Activated CD8-positive, alpha-beta T cell treated with anti-CD3 and anti-CD28 coated beads for 36 hours (primary cell): Measurements from ENCODE around the gene CD4. TPM values are rescaled to one million over a fixed set of nuclear protein-coding genes. Genes with fewer than 3 reads are reported as not detected.

Experiments
- ATAC-seq: fragments of 200-7000 bp; cut with Tn5 transposase; one replicate; pipeline ENCODE4 v1.10.0; 2021; ENCODE audit warnings: mild to moderate bottlenecking, moderate library complexity
- CTCF ChIA-PET: fragments of 350-600 bp; sonication (Branson Sonifier 250); formaldehyde crosslinking; loops from one replicate; lab custom pipeline; 2021; ENCODE audit warnings: antibody characterized with exemption; lab: Charles Lee
- POLR2A ChIA-PET: fragments of 350-600 bp; sonication (Branson Sonifier 250); formaldehyde crosslinking; loops from one replicate; lab custom pipeline; 2021; ENCODE audit warnings: antibody characterized with exemption; lab: Charles Lee
- DNase-seq: peaks from one replicate; pipeline ENCODE4 v3.0.0-alpha.2; 2020
- H3K27ac Mint-ChIP-seq: one replicate; pipeline ENCODE4 v1.8.0; 2021; ENCODE audit warnings: mild to moderate bottlenecking, mixed read lengths
- H3K27me3 Mint-ChIP-seq: one replicate; pipeline ENCODE4 v1.8.0; 2021; ENCODE audit warnings: mixed read lengths
- H3K36me3 Mint-ChIP-seq: one replicate; pipeline ENCODE4 v1.8.0; 2021; ENCODE audit warnings: low read depth, mixed read lengths
- H3K4me1 Mint-ChIP-seq: one replicate; pipeline ENCODE4 v1.8.0; 2021; ENCODE audit warnings: low read depth, mixed read lengths
- H3K4me3 Mint-ChIP-seq: one replicate; pipeline ENCODE4 v1.8.0; 2021; ENCODE audit warnings: mild to moderate bottlenecking, moderate library complexity, mixed read lengths
- H3K9me3 Mint-ChIP-seq: one replicate; pipeline ENCODE4 v1.8.0; 2021; ENCODE audit warnings: mixed read lengths
- CTCF ChIP-seq: fragments of 200-600 bp; IDR thresholded peaks from one replicate; pipeline ENCODE4 v1.8.0; 2022; ENCODE audit warnings: antibody characterized with exemption, mild to moderate bottlenecking
- intact Hi-C: fragments of 100-400 bp; cut with micrococcal nuclease; formaldehyde crosslinking; loops from one replicate; pipeline ENCODE4 v1.10.0; 2022
- total RNA-seq, 2 experiments: library from RNA; stranded (reverse); gene quantifications; one replicate each; pipeline ENCODE4 v1.2.3, GENCODE V29; 2021

The CD4 gene
- total RNA-seq, 2 experiments from 2014 or later, result 11.1 to 14.1 TPM

- H3K4me3 Mint-ChIP-seq, result peak overlapping the region; percentile 31
Measured at GRCh38 chr12:6783828-6784227, 5.5 kb upstream of the CD4 start.

GRCh38 chr12:6784296-6784695 lies 5.0 kb upstream of the CD4 start:
- ChIA-PET POLR2A (interaction anchor here (1.1 kb wide), 1 partner anchor 18 kb away, joined by 3 read pairs; no protein-coding TSS in a partner anchor), CTCF (interaction anchor here (1.0 to 10.0 kb wide), 5 partner anchors 9 to 87 kb away, joined by 3 to 117 read pairs (median 4); partner anchors contain the start of genes MLF2 and PTMS)
- Mint-ChIP-seq H3K4me3 (no peak overlapping the region), H3K4me1 (peaks cover 69% of the 10 kb centered on the region), H3K9me3 (no peaks in the 10 kb centered on the region), H3K27me3 (no peaks in the 10 kb centered on the region), H3K27ac (no peak overlapping the region), H3K36me3 (peaks cover 1% of the 10 kb centered on the region)
- ATAC-seq (no peak), DNase-seq (no peak)
- intact Hi-C loops, result loop anchor here (5.0 kb wide), 1 partner anchor 43 kb away; the partner anchor contains the start of gene P3H3
- no peak for TF ChIP-seq CTCF

More at GRCh38 chr12:6783828-6784227, 5.5 kb upstream of the CD4 start:
- ChIA-PET POLR2A (no interaction called here), CTCF (interaction anchor here (0.9 to 10.0 kb wide), 5 partner anchors 9 to 88 kb away, joined by 3 to 117 read pairs (median 4); partner anchors contain the start of genes MLF2 and PTMS)
- intact Hi-C loops, result loop anchor here (5.0 kb wide), 1 partner anchor 43 kb away; the partner anchor contains the start of gene P3H3
- Mint-ChIP-seq H3K27me3 (no peaks in the 10 kb centered on the region), H3K36me3 (peaks cover 3% of the 10 kb centered on the region), H3K4me1 (peaks cover 69% of the 10 kb centered on the region), H3K9me3 (no peaks in the 10 kb centered on the region), H3K27ac (no peak overlapping the region)
- ATAC-seq, result no peak
- no peak for DNase-seq
- no peak for TF ChIP-seq CTCF

DNA sequence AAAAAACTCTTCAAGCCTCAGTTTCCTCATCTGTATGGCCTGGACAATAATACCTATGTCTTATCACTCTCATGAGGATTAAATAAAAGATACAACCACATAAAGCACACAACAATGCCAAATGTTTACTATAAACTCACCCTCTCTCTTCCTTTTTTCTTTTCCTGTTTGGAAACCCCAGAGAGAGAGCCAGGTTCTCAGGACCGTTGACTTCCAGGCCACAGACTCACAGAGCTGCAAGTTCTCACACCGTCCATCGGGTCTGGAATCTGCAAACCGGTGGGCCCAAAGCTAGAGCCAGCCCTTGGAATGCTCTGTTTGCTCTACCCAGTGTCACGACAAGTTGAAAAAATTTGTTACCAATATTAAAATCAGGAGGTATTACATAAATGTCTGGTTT lies 4.6 kb upstream of the CD4 start:
- TF ChIP-seq CTCF, result no peak
- ATAC-seq (no peak), DNase-seq (no peak)
- ChIA-PET POLR2A (interaction anchor here (0.5 to 1.4 kb wide), 3 partner anchors 10 to 18 kb away, joined by 3 read pairs; no protein-coding TSS in a partner anchor), CTCF (interaction anchor here (1.1 to 10.0 kb wide), 4 partner anchors 18 to 87 kb away, joined by 3 to 117 read pairs (median 6); partner anchors contain the start of genes MLF2 and PTMS)
- no peak overlapping the region for H3K4me3 Mint-ChIP-seq
- H3K27ac Mint-ChIP-seq, result no peak overlapping the region
- H3K4me1 Mint-ChIP-seq, result peaks cover 69% of the 10 kb centered on the region
- peaks cover 2% of the 10 kb centered on the region for H3K36me3 Mint-ChIP-seq
- intact Hi-C loops, result loop anchor here (5.0 kb wide), 1 partner anchor 43 kb away; the partner anchor contains the start of gene P3H3
- peaks cover 1% of the 10 kb centered on the region for H3K27me3 Mint-ChIP-seq
- H3K9me3 Mint-ChIP-seq, result no peaks in the 10 kb centered on the region

DNA sequence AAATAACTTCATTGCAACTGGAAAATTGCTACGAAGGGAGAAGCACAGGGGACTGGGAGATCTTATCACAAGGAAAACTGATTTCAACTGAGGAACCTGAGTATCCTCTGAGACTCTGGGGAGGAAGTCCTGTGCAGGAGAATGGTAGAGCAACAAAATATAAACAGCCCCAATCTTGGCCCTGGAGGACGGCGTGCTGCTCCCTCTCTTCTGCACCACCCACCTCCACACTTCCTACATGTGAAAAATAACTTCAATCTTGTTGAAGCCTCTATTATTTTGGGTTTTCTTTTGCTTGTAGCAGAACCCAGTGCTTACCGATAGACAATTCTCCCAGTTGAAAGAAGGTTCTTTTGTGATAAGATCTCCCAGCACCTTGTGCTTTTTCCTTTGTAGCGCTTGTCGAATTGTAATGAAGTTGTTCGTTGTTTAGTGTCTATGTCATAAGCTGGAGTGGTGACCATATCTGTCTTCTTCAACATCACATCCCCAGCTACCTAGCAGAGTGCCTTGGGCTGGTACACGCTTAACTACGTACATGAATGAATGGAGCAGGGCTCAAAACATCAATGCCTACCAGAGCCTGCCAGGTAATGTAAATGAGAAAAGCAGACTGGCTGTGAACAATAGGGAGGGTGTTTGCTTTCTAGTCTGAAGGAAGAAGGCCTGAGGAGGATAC lies 2.8 kb upstream of the CD4 start:
- Mint-ChIP-seq H3K4me3 (no peak overlapping the region), H3K27ac (peak overlapping the region; percentile 14), H3K9me3 (no peaks in the 10 kb centered on the region), H3K27me3 (peaks cover 2% of the 10 kb centered on the region), H3K4me1 (peaks cover 70% of the 10 kb centered on the region), H3K36me3 (peaks cover 3% of the 10 kb centered on the region)
- intact Hi-C loops, result no loop called here
- ChIA-PET POLR2A (interaction anchor here (1.2 to 1.8 kb wide), 3 partner anchors 8 to 27 kb away, joined by 3 to 6 read pairs (median 3); partner anchors contain the start of gene LAG3), CTCF (interaction anchor here (0.7 to 1.7 kb wide), 7 partner anchors 8 to 40 kb away, joined by 3 to 7 read pairs (median 3); no protein-coding TSS in a partner anchor)
- DNase-seq (no peak), ATAC-seq (peak; percentile 9)
- TF ChIP-seq CTCF, result no peak
